Activated naive CD4-positive, alpha-beta T cell (primary cell): ENCODE data around the gene RHCG.

Experiments used
- DNase-seq, 4 experiments: peaks; one replicate each; lab custom pipeline; 2025; lab: John Stamatoyannopoulos, UW

The RHCG gene

DNA sequence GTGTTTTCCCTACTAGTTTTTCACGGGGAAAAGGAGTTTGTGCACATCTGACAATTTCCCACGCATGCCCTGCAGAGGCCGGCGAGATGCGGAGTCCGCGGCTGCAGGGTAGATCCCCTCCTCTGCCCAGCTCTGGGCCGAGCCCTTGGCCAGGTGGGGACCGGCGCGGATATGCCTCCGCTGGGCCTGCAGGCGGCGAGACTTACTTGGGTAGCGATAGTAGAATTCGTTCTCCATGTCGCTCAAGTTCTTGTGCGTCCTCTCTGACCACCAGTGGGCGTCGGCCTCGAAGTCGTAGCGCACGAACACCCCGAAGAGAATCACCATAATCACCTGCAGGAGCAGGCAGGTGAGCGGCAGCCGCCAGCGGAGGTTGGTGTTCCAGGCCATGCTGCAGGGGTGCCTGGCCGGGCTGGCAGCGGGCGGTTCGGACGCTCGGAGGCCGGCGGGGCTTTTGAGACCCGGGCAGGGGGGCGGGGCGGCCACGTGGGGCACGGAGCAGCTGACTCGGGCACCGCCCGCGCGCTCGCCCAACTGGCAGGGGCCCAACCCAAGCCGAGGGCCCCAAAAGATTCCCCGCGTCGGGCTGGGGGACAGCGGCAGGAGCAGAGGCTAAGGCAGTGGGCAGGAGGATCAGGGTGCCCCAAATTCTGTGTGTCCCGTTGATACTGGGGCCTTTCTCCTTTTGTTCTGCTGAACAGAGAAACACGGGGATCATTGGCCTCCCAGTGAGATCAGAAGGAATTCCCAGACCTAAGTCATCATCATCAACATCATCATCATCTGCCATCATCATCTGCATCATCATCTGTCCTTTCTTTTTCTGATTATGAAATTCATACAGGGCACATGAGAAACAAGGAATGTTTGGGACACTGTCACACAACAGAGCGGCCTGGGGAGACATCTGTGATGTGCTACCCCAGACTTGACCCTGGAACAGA is at the start of gene RHCG:
TSS of gene RHCG (minus strand) at position 429 of the 944 bp plus-strand sequence. CDS start at position 390, 39 bp downstream.
- DNase-seq = no peak

DNA sequence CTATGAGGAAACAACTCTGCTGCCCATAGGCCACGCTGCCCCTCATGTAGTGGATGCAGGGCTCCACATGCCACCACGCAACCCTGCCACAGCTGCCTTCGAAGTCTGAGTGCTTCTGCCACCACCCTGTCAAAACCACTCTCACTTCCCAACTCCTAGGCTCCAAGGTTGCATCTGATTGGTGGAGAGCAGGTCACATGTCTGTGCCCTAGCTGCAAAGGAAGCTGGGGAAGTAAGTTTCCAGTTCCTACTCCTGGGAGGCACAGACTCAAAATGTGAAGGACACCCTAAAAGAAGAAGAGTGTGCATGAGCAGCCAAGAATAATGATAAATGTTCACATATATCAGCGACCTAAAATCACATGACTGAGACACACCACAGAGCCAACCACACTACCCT is 47.0 kb upstream of the RHCG start:
- DNase-seq = no peak

DNA sequence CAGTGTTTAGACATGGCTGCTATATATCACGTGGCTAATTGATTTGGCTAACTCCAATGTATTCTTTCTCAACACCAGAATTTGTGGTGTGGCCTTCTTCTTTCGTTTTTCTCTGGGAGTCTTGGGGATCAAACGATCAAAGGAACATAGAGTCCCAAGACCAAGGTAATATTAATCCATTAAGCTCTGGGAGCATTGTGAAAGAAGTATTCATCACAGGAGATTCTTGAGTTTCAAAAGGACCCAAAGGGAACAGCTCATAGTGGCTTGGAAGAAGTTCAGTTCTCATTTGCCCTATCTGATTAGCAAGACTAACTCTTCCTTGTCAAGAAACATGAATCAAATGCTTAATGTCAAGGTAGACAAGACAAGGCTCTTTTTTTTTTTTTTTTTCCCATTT is 46.0 kb upstream of the RHCG start:
- no peak for DNase-seq

DNA sequence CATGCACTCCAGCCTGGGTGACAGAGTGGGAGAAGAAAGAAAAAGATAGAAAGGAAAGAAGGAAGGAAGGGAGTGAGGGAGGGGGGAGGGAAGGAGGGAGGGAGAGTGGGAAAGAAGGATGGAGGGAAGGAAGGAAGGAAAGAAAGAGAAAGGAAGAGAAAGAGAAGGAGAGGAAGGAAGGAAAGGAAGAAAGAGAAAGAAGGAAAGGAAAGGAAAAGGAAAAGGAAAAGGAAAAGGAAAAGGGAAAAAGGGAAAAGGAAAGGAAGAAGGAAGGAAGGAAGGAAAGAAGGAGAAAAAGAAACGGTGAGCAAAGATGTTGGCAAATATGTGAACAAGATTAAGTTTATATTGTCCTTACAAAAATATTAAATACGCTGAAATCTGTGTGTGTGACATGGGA is 42.6 kb upstream of the RHCG start:
- DNase-seq = no peak

DNA sequence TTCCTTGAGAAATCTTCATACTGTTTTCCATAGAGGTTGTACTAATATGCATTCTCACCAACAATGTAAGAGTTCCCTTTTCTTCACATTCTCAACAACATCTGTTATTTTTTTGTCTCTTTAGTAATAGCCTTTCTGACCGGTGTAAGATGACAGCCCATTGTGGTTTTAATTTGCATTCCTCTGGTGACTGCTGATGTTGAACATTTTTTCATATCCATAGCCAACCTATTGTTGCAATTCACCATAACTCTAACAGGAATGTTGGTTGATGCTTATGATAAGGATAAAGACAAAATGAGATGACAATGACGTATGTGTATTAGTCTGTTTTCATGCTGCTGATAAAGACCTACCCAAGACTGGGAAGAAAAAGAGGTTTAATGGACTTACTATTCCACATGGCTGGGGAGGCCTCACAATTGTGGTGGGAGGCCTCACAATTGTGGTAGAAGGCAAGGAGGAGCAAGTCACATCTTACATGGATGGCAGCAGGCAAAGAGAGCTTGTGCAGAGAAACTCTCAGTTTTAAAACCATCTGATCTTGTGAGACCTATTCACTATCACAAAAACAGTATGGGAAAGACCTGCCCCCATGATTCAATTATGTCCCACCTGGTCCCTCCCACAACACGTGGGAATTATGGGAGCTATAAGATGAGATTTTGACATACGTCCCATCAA is 37.6 kb upstream of the RHCG start:
- DNase-seq = no peak

DNA sequence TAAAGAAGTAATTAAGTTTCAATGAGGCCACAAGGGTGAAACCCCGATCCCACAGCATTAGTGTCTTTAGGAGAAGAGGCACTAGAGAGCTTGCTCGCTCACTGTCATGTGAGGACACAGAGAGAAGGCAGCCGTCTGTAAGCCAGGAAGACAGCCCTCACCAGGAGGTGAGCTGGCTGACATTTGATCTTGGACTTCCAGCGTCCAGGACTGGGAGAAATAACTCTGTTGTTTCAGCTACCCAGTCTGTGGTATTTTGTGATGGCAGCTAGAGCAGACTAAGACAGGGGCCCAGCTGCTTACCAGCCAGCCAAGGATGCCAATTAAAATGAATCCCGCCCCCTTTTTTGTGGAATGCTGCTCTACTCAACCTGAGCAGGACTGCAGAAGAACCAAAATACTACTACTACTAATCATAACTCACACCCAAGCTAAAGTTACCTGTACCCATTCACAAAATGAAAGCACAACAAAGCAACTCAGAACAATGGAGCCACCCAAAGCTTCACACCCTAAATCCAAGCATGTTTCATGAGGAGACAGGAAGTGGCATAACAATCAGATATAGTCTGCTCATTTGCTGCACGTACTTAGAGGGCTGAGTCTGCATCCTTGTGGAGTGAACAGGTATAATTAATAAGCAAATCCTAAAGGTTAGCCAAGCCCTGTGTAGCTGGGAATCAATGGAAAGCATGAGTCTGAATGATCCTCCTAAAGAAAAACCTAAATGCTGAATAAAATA is 35.6 kb upstream of the RHCG start:
- no peak for DNase-seq

DNA sequence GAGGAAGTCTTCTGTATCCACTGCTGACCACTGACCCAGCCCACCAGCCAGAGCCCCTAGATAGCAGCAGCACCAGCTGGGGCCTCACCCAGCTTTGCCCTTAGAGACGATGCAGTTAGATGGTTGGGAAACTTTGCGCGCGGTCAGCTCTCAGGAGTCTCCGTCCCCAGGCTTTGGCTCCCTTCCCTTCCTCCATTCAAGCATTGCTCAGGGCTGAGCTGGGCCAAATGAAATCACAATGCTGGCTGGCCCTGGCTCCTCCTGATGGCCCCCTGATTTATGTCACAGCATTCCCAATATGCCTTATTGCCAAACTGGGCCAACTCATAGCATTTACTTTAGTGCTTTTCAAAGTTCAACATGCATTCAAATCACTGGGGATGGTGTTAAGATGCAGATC is 34.6 kb upstream of the RHCG start:
- DNase-seq = no peak

DNA sequence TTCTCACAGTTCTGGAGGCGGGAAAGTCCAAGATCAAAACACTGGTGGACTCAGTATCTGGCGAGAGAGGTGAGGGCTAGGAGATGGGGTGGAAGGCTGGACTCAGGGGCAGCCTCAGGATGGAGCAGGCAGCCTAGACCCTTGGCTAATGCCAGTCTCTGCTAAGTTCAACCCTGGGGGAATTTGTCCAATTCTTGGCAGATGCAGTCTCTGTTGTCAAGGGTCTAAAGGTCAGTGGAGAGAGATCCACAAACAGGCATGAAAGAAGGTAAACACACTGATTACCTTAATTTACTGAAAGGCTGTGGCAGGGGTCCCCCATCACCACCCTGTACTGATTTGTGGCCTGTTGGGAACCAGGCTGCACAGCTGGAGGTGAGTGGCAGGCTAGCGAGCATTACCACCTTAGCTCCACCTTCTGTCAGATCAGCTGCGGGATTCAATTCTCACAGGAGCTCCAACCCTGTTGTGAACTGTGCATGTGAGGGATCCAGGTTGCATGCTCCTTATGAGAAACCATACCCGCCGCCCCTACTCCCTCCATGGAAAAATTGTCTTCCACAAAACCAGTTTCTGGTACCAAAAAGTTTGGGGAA is 32.5 kb upstream of the RHCG start:
- DNase-seq = no peak

DNA sequence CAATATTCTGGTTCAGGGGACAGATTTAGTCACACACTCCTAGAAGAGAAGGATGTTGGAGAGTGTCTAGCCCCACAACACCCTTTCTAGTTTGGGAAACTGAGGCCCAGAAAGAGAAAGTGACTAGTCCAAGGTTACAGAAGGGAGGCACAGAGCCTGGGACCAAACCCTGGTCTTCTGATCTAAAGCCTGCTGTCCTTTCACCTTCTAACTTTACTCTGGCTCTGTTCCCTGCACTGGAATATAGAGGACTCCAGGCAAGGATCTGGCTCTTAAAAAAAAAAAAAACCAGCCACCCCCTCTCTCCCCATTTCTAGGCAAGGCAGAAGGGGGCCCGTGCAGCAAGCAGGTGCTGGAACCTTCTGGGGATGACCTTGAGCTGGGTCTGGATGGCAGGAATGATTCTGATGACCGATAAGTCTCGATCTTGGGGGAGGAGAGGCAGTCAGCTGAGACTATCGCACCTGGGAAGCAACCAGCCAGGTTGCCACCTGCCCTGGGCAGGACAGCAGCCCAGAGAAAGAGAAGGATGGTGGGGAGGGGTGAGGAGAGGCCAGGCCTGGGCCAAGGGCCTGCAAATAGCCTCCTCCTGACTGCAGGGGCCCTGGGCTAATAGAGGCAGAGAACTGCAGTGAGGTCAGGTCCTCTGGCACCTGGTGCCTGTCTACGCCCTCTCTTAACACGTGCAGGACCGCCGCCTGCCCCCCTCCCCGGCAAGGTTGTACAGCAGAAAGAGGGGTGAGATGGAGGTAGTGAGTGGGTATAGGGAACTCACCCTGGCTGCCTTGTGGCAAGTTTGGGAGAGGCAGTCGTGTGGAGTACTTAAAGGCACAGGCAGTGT is 30.4 kb upstream of the RHCG start:
- DNase-seq = no peak

DNA sequence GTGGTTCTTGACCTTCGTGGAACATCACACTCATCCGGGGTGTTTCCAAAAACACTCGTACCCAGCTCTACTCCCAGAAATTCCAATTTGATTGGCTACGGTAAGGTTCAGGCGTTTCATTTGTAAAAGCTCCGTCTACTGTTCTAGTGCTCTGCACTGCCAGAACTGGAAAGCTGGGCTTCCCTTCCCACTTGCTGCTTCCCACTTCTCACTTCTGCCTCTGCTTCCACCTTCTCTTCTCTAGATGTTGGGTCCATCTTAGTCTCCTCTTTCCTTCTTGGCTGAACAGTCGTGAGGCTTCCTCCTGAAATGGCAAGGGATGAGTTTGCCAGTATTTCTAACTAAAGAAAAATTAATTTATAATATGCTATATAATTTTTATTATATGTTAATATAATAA is 29.8 kb upstream of the RHCG start:
- no peak for DNase-seq

DNA sequence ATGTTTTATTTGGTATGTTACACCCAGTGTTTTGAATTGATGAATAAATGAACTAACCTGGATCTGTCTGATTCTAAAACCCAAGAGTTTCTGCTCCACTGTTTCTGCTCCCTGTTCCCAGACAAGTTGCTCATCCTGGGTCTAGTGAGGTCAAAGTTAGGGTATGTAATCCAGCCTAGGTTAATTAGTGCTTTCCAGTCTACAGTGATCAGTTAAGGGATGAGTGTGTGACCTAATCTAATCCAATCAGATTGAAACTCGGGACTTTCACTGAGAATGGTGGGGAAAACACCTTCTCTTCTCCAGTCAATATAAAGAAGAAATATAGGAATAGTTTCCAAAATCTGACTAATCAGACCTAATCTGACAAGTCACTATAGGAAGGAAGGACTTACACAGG is 27.8 kb upstream of the RHCG start:
- DNase-seq = no peak

DNA sequence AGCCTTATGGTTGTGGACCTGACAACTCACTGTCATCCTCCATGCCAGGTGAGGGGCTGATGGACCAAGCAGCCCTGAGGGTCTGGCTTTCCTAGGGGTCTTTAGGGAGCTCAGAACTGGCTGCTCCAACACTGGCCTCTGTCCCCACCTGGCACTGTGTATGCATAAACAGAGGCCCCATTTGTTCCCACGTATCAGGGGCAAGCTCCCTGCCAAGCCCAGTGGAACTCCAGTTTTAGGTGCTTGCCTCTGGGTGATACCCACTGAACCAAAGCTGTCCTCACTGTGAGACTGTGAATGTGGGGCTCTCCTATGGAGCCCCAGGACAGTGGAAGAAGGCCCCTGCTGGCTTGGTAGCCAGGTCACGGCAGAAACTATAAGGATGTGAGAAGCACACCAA is 26.7 kb upstream of the RHCG start:
- no peak for DNase-seq

DNA sequence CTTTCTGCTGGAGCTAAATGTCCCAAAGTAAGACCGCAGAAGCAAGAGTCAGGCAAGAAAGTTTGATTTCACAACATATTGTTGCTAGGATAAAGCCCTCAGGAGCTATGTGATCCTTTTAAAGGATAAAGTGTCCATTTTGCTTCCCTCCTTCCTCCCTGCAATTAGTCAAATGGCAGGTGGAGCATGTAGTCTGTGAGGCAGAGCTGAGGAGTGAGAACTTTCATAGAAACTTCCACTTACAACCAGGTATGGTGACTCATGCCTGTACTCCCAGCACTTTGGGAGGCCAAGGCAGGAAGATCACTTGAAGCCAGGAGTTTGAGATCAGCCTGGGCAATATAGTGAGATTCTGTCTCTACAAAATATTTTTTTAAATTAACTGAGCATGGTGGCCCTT is 25.2 kb upstream of the RHCG start:
- no peak for DNase-seq

DNA sequence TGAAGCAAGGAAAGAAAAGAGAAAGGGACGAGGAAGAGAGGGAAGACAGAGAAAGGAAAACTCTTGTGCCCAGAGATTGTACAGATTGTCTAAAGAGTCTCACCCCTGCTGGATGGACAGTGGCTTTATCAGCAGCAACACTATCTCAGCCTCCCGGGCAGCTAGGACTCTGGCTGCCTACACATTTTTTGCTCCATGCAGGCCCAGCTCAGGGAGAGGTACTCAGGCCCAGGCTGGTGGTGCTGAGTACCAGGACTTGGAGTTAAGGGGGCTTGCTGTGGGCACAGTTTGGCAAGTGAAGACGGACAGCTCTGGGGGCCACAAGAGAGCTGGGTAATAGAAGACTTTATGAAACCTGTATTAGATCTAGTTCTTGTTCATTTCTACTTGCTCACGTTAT is 19.1 kb upstream of the RHCG start:
- DNase-seq = no peak

DNA sequence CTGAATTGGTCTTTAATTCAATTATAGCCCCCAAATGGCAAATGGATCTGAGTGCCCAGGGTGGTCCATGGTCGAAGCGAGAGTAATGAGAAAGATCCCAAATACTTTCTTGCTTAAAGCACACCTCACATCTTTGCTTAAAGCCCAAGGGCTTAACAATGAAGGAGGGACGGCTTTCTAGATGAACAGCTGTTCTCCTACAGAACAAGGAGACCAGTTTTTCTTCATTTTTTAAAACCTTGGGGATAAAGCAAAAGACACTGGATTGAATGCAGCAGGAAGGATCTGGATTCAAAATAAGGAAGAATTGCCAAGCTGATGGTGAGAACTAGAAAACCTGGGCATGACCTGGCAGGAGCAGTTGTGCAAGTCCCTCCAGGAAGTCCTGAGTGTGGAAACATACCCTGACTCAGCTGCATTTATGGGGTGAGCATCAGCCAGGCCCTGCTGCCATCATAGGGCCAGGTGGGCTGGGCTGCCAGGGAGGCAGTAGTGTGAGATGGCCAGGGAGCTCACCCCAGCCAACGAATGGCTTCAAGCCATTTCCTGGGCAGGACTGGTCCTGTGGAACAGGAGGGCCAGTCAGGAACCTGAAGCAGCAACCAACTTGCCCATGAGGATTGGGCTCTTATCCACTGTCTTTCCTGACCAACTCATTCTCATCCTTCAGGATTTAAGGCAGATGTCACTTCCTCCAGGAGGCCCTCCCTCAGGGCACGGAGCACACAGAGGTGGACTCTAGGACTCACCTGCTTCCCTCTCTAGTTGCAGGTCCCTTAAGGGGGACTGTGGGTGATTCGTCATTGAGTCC is 18.4 kb upstream of the RHCG start:
- DNase-seq = no peak

DNA sequence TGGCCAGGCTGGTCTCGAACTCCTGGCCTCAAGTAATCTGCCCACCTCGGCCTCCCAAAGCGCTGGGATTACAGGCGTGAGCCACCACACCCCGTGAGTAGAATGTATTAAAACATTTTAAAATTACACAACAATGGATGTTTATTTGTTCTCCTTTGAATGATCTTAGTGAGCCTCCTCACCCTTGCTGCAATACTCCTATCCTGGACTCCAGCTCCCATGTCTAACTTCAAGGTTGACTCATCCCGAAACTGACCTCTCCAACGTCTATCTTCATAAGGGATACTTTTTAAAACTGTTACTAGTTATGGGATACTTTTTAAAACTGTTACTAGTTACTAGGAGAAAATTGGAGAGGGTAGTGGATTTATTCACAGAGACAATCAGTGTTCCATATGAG is 17.8 kb upstream of the RHCG start:
- DNase-seq = no peak

DNA sequence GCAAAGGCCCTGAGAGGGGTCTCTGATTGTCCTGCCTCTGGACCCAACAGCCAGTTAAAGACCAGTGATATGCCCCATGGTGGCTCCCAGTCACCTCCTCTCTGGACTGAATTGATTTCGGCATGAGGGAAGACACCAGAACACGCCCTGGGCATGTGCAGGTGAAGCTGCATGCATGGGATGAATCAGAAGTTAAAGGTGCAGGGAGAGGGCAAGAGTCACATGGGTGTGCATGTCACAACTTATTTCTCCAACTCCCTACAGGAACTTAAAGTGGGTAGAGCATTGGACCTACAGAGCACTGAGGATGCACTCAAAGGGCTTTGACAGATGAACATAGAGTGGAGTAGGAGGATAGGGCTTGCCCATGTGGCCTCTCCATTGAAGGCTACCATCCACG is 16.9 kb upstream of the RHCG start:
- DNase-seq = no peak

DNA sequence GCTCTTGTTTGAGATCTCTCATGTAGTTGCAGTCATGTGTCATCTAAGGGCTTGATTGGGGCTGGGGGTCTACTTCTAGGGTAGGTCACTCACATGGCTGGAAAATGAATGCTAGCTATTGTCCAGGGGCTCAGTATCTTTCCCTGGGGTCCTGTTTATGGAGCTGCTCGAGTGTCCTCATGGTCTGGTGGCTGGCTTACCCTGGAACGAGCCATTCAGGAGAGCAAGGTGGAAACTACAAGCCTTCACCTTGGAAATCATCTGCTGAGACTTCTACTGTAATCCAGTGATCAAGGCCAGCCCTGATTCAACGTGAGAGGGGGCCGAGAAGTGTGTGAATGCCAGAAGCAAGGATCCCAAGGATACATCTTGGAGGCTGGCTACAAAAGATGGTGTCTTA is 16.2 kb upstream of the RHCG start:
- no peak for DNase-seq

DNA sequence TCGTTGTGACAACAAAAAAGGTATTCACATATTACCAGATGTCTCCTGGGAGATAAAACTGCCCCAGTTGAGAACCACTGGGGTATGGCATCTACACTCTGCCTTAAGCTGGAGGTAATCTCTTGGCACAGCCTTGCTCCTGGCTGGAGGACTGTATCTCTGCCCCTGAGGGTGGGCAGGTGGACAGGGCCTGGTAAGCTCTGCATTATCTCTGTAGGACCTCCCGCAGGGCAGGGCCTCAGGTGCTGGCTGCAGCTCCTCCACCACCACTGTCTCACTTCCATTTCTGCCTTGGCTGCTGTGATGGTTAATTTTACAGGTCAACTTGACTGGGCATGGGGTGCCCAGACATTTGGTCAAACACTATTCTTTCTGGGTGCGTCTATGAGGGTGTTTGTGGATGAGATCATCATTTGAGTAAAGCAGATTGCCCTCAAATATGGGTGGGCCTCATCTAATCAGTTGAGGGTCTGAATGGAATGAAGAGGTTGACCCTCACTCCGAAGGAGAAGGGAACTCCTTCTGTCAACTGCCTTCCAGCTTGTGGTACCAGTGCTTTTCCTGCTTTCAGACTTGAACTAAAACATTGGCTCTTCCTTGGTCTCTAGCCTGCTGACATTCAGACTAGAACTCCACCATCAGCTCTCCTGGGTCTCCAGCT is 9.8 kb upstream of the RHCG start:
- DNase-seq = no peak

DNA sequence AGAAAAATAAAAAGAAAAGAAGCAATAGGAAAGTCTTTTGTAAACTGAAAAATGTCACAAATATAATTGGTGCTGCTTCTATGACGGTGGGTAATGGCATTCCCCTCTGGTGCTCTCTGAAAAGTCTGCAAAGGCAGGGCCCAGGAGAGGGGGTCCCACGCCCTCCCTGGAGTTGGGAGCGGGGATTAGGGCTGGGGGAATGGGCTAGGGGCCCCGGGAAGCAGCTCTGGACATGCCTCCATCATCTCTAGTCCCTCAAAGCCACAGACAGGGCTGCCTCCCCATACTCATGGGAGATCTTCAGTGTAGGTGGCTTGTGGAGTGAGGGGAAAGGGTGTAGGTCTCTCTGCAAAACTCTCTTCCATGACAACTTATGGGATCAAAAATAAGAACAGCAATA is 7.8 kb upstream of the RHCG start:
- no peak for DNase-seq
